Astrocyte (in vitro differentiated cells and primary cell): ENCODE results near the gene MYRIP. TPM values are rescaled to one million over a fixed set of nuclear protein-coding genes. Genes with fewer than 3 reads are reported as not detected.

Source experiments
- DNase-seq: peaks from one replicate; pipeline ENCODE4 v3.0.0-alpha.2; 2010; ENCODE audit warnings: low read depth
- FAIRE-seq: peaks from 2 replicates; lab custom pipeline; 2011; peaks lifted over from hg19 to GRCh38; lab: Jason Lieb, UNC
- H2AFZ ChIP-seq: 2 replicates; pipeline ENCODE4 v1.6.0; 2012; ENCODE audit warnings: low read depth, low read length, inconsistent platforms
- H3K27ac ChIP-seq: 2 replicates; pipeline ENCODE4 v1.5.1; 2011; ENCODE audit warnings: low read depth, low read length, inconsistent platforms
- H3K27me3 ChIP-seq: 2 replicates; pipeline ENCODE4 v1.6.0; 2011; ENCODE audit warnings: low read length, inconsistent platforms; ENCODE audit not compliant: insufficient read depth
- H3K36me3 ChIP-seq: 2 replicates; pipeline ENCODE4 v1.5.1; 2011; ENCODE audit warnings: low read length, inconsistent platforms; ENCODE audit not compliant: insufficient read depth
- H3K4me1 ChIP-seq: 2 replicates; pipeline ENCODE4 v1.5.1; 2011; ENCODE audit warnings: low read length, inconsistent platforms; ENCODE audit not compliant: insufficient read depth
- H3K4me2 ChIP-seq: 2 replicates; pipeline ENCODE4 v1.6.0; 2012; ENCODE audit warnings: low read length, inconsistent platforms
- H3K4me3 ChIP-seq: 2 replicates; pipeline ENCODE4 v1.5.1; 2011; ENCODE audit warnings: low read depth, mild to moderate bottlenecking, low read length, inconsistent platforms; ENCODE audit not compliant: insufficient read depth
- H3K79me2 ChIP-seq: 2 replicates; pipeline ENCODE4 v1.6.0; 2012; ENCODE audit warnings: mild to moderate bottlenecking, low read length, inconsistent platforms; ENCODE audit not compliant: insufficient read depth
- H3K9ac ChIP-seq: 2 replicates; pipeline ENCODE4 v1.6.0; 2012; ENCODE audit warnings: mild to moderate bottlenecking, low read length, inconsistent platforms
- H3K9me3 ChIP-seq: 2 replicates; pipeline ENCODE4 v1.5.1; 2012; ENCODE audit warnings: low read depth, mild to moderate bottlenecking, low read length, inconsistent platforms; ENCODE audit not compliant: insufficient read depth
- H4K20me1 ChIP-seq: 2 replicates; pipeline ENCODE4 v1.6.0; 2012; ENCODE audit warnings: low read length, inconsistent platforms; ENCODE audit not compliant: insufficient read depth
- H3K27ac Mint-ChIP-seq: one replicate; pipeline ENCODE4 v1.8.0; 2021; ENCODE audit warnings: mild to moderate bottlenecking, mixed read lengths; ENCODE audit not compliant: unreplicated experiment
- H3K27me3 Mint-ChIP-seq: one replicate; pipeline ENCODE4 v1.8.0; 2021; ENCODE audit warnings: low read depth, mixed read lengths; ENCODE audit not compliant: unreplicated experiment
- H3K36me3 Mint-ChIP-seq: one replicate; pipeline ENCODE4 v1.8.0; 2021; ENCODE audit warnings: low read depth, mixed read lengths; ENCODE audit not compliant: unreplicated experiment
- H3K4me1 Mint-ChIP-seq: one replicate; pipeline ENCODE4 v1.8.0; 2021; ENCODE audit warnings: low read depth, mixed read lengths; ENCODE audit not compliant: unreplicated experiment
- H3K4me3 Mint-ChIP-seq: one replicate; pipeline ENCODE4 v1.8.0; 2021; ENCODE audit warnings: mild to moderate bottlenecking, moderate library complexity, mixed read lengths; ENCODE audit not compliant: unreplicated experiment
- H3K9me3 Mint-ChIP-seq: one replicate; pipeline ENCODE4 v1.8.0; 2021; ENCODE audit warnings: mild to moderate bottlenecking, mixed read lengths; ENCODE audit not compliant: unreplicated experiment
- CTCF ChIP-seq: IDR thresholded peaks from 2 replicates; pipeline ENCODE4 v1.5.1; 2011; ENCODE audit warnings: low read depth, mild to moderate bottlenecking, inconsistent platforms, low read length, moderate library complexity; ENCODE audit not compliant: insufficient read depth
- EZH2 ChIP-seq: IDR thresholded peaks from 2 replicates; pipeline ENCODE4 v1.6.1; 2012; ENCODE audit warnings: mild to moderate bottlenecking, low read length, inconsistent platforms; ENCODE audit not compliant: insufficient read depth
- total RNA-seq: library from RNA; stranded (reverse); gene quantifications from 2 replicates; pipeline ENCODE4 v1.2.1, GENCODE V29; 2021

MYRIP gene
- total RNA-seq, 1 donor from 2014 or later, result 0.07 TPM

DNA sequence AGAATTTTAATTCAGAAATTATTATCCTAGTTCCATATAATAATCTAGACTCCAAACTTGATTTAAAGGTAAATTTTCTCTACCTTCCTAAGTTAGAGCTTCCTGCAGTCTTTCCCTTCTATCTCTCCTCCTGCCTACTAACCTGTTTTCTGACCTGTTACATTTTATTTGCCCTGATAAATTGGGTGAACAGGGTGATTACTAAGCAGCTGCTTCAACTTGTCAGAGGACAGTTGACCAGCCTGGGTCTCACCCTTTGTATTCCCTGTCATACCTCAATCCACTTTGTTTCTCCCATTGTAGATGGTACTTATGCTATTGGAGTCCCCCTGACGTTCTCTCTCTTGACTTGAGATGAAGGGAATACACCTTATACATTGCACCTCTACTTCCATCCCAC is 28.4 kb upstream of the MYRIP start:
- Histone ChIP-seq H3K4me3 (no peak overlapping the region), H3K36me3 (no peaks in the 10 kb centered on the region), H3K9ac (no peak overlapping the region), H3K4me1 (no peaks in the 10 kb centered on the region), H3K27me3 (no peaks in the 10 kb centered on the region), H4K20me1 (no peaks in the 10 kb centered on the region), H3K79me2 (no peaks in the 10 kb centered on the region), H2AFZ (no peak overlapping the region), H3K9me3 (peaks cover 4% of the 10 kb centered on the region), H3K27ac (no peak overlapping the region), H3K4me2 (no peak overlapping the region)
- Mint-ChIP-seq H3K27ac (no peak overlapping the region), H3K4me1 (no peaks in the 10 kb centered on the region), H3K4me3 (no peak overlapping the region), H3K27me3 (peaks cover 9% of the 10 kb centered on the region), H3K36me3 (no peaks in the 10 kb centered on the region), H3K9me3 (peaks cover 12% of the 10 kb centered on the region)
- TF ChIP-seq EZH2 (no peak), CTCF (no peak)
- DNase-seq, result no peak
- FAIRE-seq, result no peak

DNA sequence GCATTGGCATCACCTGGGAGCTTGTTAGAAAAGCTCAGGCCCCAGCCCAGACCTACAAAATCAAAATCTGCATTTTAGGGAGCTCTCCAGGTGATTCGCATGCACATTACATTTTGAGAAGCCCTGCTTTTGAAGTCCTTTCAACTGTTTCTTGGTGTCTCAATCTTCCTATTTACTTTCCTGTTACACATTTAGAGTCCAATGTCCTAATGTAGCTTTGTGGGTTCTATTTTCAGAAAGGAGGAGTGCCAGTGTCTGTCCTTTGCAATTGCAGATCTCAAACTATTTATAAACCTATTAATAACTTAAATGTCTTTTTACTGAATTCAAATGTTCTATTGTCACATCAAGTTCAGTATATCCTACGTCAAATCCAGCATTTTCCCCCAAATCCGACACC is 27.8 kb upstream of the MYRIP start:
- Histone ChIP-seq H3K4me3 (no peak overlapping the region), H3K4me1 (no peaks in the 10 kb centered on the region), H3K9me3 (peaks cover 4% of the 10 kb centered on the region), H2AFZ (no peak overlapping the region), H3K4me2 (no peak overlapping the region), H3K27ac (no peak overlapping the region), H3K9ac (no peak overlapping the region), H3K27me3 (no peaks in the 10 kb centered on the region), H3K36me3 (no peaks in the 10 kb centered on the region), H3K79me2 (no peaks in the 10 kb centered on the region), H4K20me1 (no peaks in the 10 kb centered on the region)
- no peaks in the 10 kb centered on the region for H3K36me3 Mint-ChIP-seq
- no peak overlapping the region for H3K27ac Mint-ChIP-seq
- H3K4me1 Mint-ChIP-seq, result no peaks in the 10 kb centered on the region
- DNase-seq, result no peak
- FAIRE-seq, result no peak
- H3K4me3 Mint-ChIP-seq, result no peak overlapping the region
- H3K9me3 Mint-ChIP-seq, result peaks cover 12% of the 10 kb centered on the region
- peaks cover 9% of the 10 kb centered on the region for H3K27me3 Mint-ChIP-seq
- TF ChIP-seq EZH2, result no peak
- TF ChIP-seq CTCF, result no peak

- no peaks in the 10 kb centered on the region for H3K4me1 ChIP-seq
- no peak overlapping the region for H3K27ac Mint-ChIP-seq
- no peak overlapping the region for H3K4me3 ChIP-seq
- no peaks in the 10 kb centered on the region for H4K20me1 ChIP-seq
- peaks cover under 1% of the 10 kb centered on the region for H3K9me3 Mint-ChIP-seq
- H2AFZ ChIP-seq, result no peak overlapping the region
- no peaks in the 10 kb centered on the region for H3K36me3 Mint-ChIP-seq
- DNase-seq (no peak), FAIRE-seq (no peak)
- H3K36me3 ChIP-seq, result no peaks in the 10 kb centered on the region
- no peaks in the 10 kb centered on the region for H3K79me2 ChIP-seq
- no peak overlapping the region for H3K4me2 ChIP-seq
- H3K9me3 ChIP-seq, result peaks cover 4% of the 10 kb centered on the region
- no peak overlapping the region for H3K4me3 Mint-ChIP-seq
- H3K27me3 Mint-ChIP-seq, result peaks cover 9% of the 10 kb centered on the region
- TF ChIP-seq EZH2 (no peak), CTCF (no peak)
- no peaks in the 10 kb centered on the region for H3K27me3 ChIP-seq
- H3K27ac ChIP-seq, result no peak overlapping the region
- H3K4me1 Mint-ChIP-seq, result no peaks in the 10 kb centered on the region
- no peak overlapping the region for H3K9ac ChIP-seq
Observed at GRCh38 chr3:39783680-39784079, 25.7 kb upstream of the MYRIP start.
